GM12801 (cell line): ENCODE data around the gene CYB5A.

Experiments used
- CTCF ChIP-seq: IDR thresholded peaks from one replicate; pipeline ENCODE4 v1.5.1; 2011; ENCODE audit warnings: control low read depth; ENCODE audit not compliant: insufficient read length; ENCODE audit errors: extremely low read depth

The CYB5A gene

GRCh38 chr18:74261053-74261713, 30.6 kb downstream of the CYB5A start:
- TF ChIP-seq CTCF: no peak

- TF ChIP-seq CTCF: no peak
Measured at GRCh38 chr18:74259347-74259746, 32.4 kb downstream of the CYB5A start.

GRCh38 chr18:74257083-74257482, 34.7 kb downstream of the CYB5A start:
- no peak for TF ChIP-seq CTCF

GRCh38 chr18:74256190-74256589, 35.6 kb downstream of the CYB5A start:
- TF ChIP-seq CTCF: no peak

- TF ChIP-seq CTCF: no peak
Measured at GRCh38 chr18:74255131-74255616, 36.6 kb downstream of the CYB5A start.

GRCh38 chr18:74252039-74252395, 39.7 kb downstream of the CYB5A start:
- no peak for TF ChIP-seq CTCF

- no peak for TF ChIP-seq CTCF
Measured at GRCh38 chr18:74251297-74252038, 40.3 kb downstream of the CYB5A start.
